Natural killer cell (primary cell): ENCODE measurements around the gene DKK1. TPM values are rescaled to one million over a fixed set of nuclear protein-coding genes. Genes with fewer than 3 reads are reported as not detected.

Experiments used
- ATAC-seq, 3 donors: fragments of 150-1000 bp in 2 of 3; fragments of 200-7000 bp in 1 of 3; cut with Tn5 transposase; 1 replicate in 1 of 3; 2 replicates in 2 of 3; pipeline ENCODE4 v1.10.0; 2021; ENCODE audit warnings: mild to moderate bottlenecking in 2 of 3, moderate library complexity in 2 of 3
- DNase-seq, 2 donors: peaks; one replicate each; pipeline versions ENCODE4 v3.0.0 to v3.0.0-alpha.2; 2013 to 2021; ENCODE audit warnings: mixed read lengths in 1 of 2
- H3K27ac ChIP-seq: one replicate; pipeline ENCODE4 v1.5.1; 2013; ENCODE audit warnings: mild to moderate bottlenecking, low read length
- H3K27me3 ChIP-seq: one replicate; pipeline ENCODE4 v1.6.1; 2013; ENCODE audit warnings: low read length; ENCODE audit not compliant: control insufficient read depth, insufficient read depth
- H3K36me3 ChIP-seq: one replicate; pipeline ENCODE4 v1.6.1; 2013; ENCODE audit warnings: low read length; ENCODE audit not compliant: control insufficient read depth, insufficient read depth
- H3K4me1 ChIP-seq: one replicate; pipeline ENCODE4 v1.6.1; 2013; ENCODE audit warnings: low read length; ENCODE audit not compliant: control insufficient read depth, insufficient read depth
- H3K4me3 ChIP-seq: one replicate; pipeline ENCODE4 v1.5.1; 2013; ENCODE audit warnings: low read length
- H3K9me3 ChIP-seq: one replicate; pipeline ENCODE4 v1.6.1; 2013; ENCODE audit warnings: low read length; ENCODE audit not compliant: control insufficient read depth, insufficient read depth
- H3K27ac Mint-ChIP-seq, 2 donors: one replicate each; pipeline ENCODE4 v1.8.0; 2022; ENCODE audit warnings: mild to moderate bottlenecking in 2 of 2, mixed read lengths in 2 of 2, moderate library complexity in 1 of 2
- H3K27me3 Mint-ChIP-seq, 2 donors: one replicate each; pipeline ENCODE4 v1.8.0; 2022; ENCODE audit warnings: low read depth in 2 of 2, mixed read lengths in 2 of 2
- H3K36me3 Mint-ChIP-seq: one replicate; pipeline ENCODE4 v1.8.0; 2022; ENCODE audit warnings: mixed read lengths
- H3K4me1 Mint-ChIP-seq, 2 donors: one replicate each; pipeline ENCODE4 v1.8.0; 2022; ENCODE audit warnings: mixed read lengths in 2 of 2
- H3K4me3 Mint-ChIP-seq: one replicate; pipeline ENCODE4 v1.8.0; 2022; ENCODE audit warnings: mild to moderate bottlenecking, moderate library complexity, mixed read lengths
- H3K9me3 Mint-ChIP-seq, 2 donors: one replicate each; pipeline ENCODE4 v1.8.0; 2022; ENCODE audit warnings: mixed read lengths in 2 of 2
- CTCF ChIP-seq: fragments of 200-600 bp; IDR thresholded peaks from one replicate; pipeline ENCODE4 v1.8.0; 2022; ENCODE audit warnings: antibody characterized with exemption
- WGBS: methylation state at CpG from one replicate; pipeline ENCODE4 v1.1.7; 2013; ENCODE audit warnings: missing lambda C conversion rate; ENCODE audit not compliant: insufficient coverage; 5-methylcytosine and 5-hydroxymethylcytosine counted together
- intact Hi-C: fragments of 100-400 bp; cut with micrococcal nuclease; formaldehyde crosslinking; loops from one replicate; pipeline ENCODE4 v1.14.2; 2022
- total RNA-seq, 4 donors: library from RNA; stranded (reverse); fragments of 120-200 nt in 1 of 4; gene quantifications; one replicate each; pipeline versions ENCODE4 v1.2.3 to v1.2.4, GENCODE V29; 2013 to 2022

DKK1 gene
- total RNA-seq, 3 donors from 2014 or later (not counting 1 experiment from before 2014, with no cell fraction given), result not detected

DNA sequence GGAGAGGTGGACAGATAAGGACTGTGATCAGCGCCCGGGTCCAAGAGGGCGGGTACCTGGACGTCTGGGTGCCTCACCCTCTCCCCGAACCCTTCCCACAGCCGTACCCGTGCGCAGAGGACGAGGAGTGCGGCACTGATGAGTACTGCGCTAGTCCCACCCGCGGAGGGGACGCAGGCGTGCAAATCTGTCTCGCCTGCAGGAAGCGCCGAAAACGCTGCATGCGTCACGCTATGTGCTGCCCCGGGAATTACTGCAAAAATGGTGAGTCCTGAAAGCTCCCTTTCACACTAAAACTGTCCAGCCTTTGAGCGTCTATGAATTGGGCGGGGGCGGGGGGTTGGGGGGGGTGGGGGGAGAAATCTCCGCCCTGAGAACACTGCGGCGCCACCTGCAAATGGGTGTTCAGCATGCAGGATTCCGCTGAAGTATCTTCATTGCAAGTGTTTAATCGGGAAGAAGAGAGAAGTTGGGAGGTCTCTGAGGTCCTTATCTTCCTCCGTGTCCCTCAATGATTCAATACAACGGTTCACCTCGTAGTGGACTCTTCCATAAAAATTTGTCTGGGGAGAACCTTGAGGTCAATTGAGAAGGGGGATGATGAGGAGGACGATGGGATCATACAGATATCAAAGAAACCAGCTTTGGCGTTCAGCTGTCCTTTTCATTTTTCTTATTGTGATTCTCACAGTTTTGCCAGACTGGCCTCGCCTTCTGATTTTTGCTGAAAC is 906 bp downstream of the DKK1 start:
- Histone ChIP-seq H3K4me1 (peaks cover 18% of the 10 kb centered on the region), H3K9me3 (peaks cover 4% of the 10 kb centered on the region), H3K4me3 (no peak overlapping the region), H3K27me3 (peaks cover 29% of the 10 kb centered on the region), H3K36me3 (no peaks in the 10 kb centered on the region), H3K27ac (no peak overlapping the region)
- Mint-ChIP-seq H3K27me3 (peaks cover 38 to 63% of the 10 kb centered on the region in 2 donors), H3K9me3 (no peaks in the 10 kb centered on the region), H3K4me1 (peaks cover 12 to 19% of the 10 kb centered on the region in 2 donors), H3K27ac (no peak overlapping the region), H3K4me3 (no peak overlapping the region), H3K36me3 (peaks cover 6% of the 10 kb centered on the region)
- 16% methylated on average over 33 of the region's 36 CpGs for WGBS
- intact Hi-C loops, result no loop called here
- peak in 2 of 3 donors; percentile 34 to 36 for ATAC-seq
- no peak for DNase-seq
- TF ChIP-seq CTCF, result no peak

- no peak for TF ChIP-seq CTCF
- Mint-ChIP-seq H3K4me1 (peaks cover 12 to 19% of the 10 kb centered on the region in 2 donors), H3K27ac (no peak overlapping the region), H3K4me3 (no peak overlapping the region), H3K36me3 (no peaks in the 10 kb centered on the region), H3K9me3 (no peaks in the 10 kb centered on the region), H3K27me3 (peaks cover 33 to 56% of the 10 kb centered on the region in 2 donors)
- no peak overlapping the region for H3K27ac ChIP-seq
- WGBS, result 75% methylated on average over 1 of the region's 1 CpG
- H3K9me3 ChIP-seq, result peaks cover 4% of the 10 kb centered on the region
- H3K27me3 ChIP-seq, result peaks cover 31% of the 10 kb centered on the region
- no peaks in the 10 kb centered on the region for H3K36me3 ChIP-seq
- ATAC-seq (no peak), DNase-seq (no peak)
- intact Hi-C loops, result no loop called here
- H3K4me3 ChIP-seq, result no peak overlapping the region
- peaks cover 18% of the 10 kb centered on the region for H3K4me1 ChIP-seq
Measured at GRCh38 chr10:52316001-52316400, 1.9 kb downstream of the DKK1 start.

- no peak overlapping the region for H3K4me3 Mint-ChIP-seq
- ATAC-seq, result no peak
- intact Hi-C loops, result no loop called here
- H3K27ac ChIP-seq, result no peak overlapping the region
- WGBS, result 92% methylated on average over 4 of the region's 4 CpGs
- H3K27ac Mint-ChIP-seq, result no peak overlapping the region
- no peaks in the 10 kb centered on the region for H3K36me3 ChIP-seq
- H3K27me3 Mint-ChIP-seq, result peaks cover 28 to 51% of the 10 kb centered on the region in 2 donors
- H3K4me1 ChIP-seq, result peaks cover 18% of the 10 kb centered on the region
- H3K27me3 ChIP-seq, result peaks cover 27% of the 10 kb centered on the region
- H3K9me3 ChIP-seq, result peaks cover 4% of the 10 kb centered on the region
- no peak for TF ChIP-seq CTCF
- no peak overlapping the region for H3K4me3 ChIP-seq
- H3K4me1 Mint-ChIP-seq, result peaks cover 12 to 19% of the 10 kb centered on the region in 2 donors
- no peak for DNase-seq
- H3K36me3 Mint-ChIP-seq, result no peaks in the 10 kb centered on the region
- no peaks in the 10 kb centered on the region for H3K9me3 Mint-ChIP-seq
Measured at GRCh38 chr10:52316500-52316899, 2.4 kb downstream of the DKK1 start.
